SK-MEL-5 (cell line): ENCODE results near the gene ATG9A. TPM values are rescaled to one million over a fixed set of nuclear protein-coding genes. Genes with fewer than 3 reads are reported as not detected.
A peak's percentile ranks its signal among the peaks of the same experiment; 100 is the strongest.

ENCODE experiments used
- DNase-seq: peaks from one replicate; pipeline ENCODE4 v3.0.0-alpha.2; 2016; ENCODE audit warnings: low read depth, low spot score
- in situ Hi-C: cut with HindIII; loops from 2 replicates; pipeline ENCODE4 v1.10.0; 2016; ENCODE audit warnings: low sequenced_read_pairs, high pct_unique_total_duplicates, low pct_unique_long_range_greater_than_20kb
- total RNA-seq: library from RNA; depleted of rRNA; stranded (reverse); fragments of >200 nt; shearing (Covaris generic); gene quantifications from 2 replicates; pipeline ENCODE4 v1.2.3, GENCODE V29; 2014

The ATG9A gene
- total RNA-seq, 1 experiment from 2014 or later: 36.7 TPM

DNA sequence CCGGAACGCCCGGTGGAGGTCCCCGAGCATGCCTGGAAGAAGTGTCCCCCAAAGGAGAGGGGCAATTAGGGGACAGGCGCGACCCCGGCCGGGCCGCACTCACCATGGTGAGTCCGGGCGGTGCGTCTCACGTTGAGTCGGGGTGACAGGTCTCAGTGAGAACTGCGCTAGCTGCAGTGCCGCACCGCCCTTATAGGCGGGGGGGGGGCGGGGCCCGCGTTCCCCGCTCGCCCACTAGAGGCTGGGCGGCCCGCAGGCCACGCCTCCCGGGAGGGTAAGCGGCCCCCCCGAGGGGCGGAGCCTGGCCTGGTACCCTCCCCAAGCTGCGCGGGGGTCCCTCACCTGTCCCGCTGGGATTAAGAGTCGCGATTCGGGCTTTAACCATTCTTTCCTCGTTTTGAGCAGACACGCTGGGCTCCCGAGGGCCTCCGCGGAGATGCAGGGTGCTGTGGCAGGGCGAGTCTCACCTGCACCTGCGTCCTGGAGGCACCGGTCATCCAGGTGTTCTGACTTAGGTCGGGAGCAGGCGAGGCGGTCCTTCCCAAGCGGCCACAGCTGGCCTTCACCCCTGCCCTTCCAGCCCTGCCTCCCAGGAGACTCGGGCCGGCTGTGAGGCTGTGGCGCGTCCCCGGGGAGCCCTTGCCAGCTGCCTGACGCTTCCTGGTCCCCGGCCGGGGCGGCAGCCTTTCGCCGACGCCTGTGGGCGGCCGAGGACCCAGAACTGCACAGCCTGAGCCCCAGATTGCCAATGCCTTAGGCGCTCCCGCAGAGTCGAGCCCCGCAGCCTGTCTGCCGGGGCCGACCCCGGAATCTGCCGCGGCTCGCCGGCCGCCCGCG, 24.5 kb upstream of the ATG9A start, which contains the start of gene TUBA4A:
Gene TUBA4A (minus strand): TSS at position 166 of the 837 bp plus-strand sequence. CDS start 60 bp downstream, at position 106.
- in situ Hi-C loops: no loop called here
- peak; percentile 51 for DNase-seq

DNA sequence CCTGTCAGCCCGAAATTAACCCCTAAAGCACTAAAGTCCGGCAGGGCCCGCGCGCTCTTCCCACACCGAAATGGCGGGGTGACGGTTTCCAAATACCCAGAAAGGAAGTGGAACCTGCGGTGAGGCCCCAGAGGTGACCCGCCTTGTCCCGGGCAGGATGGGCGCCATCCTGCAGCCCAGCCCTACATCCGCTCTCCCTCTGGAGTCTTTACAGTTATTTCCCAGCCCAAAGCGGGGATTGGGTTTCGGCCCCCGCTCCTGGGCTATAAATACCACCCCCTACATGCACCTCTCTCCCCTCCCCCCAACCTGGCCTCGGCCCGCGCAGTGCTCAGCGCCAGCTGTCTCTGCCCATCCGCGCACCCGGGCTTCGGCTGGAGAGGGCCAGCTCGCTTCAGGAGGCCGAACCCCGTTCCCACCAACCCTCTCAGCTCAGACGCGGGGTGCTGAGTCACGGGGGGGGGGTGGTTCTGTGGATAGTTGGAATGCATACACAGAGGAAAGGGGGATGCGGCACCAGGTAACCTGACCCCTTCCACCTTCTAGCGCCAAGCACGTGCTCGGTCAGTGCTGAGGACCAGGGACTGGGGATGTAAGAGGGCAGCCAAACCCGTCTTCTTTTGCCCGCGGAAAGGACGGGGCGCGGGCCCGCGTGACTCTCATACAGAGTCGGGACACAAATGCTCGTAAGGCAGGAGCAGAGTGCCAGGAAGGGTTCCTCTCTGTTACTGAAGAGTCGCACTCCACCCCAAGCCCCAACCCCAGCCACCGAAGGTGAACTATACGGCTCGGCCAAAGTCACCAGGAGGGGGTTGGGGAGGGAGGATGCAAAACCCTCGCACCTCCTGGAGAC, 23.7 kb upstream of the ATG9A start, which contains the start of gene TUBA4B:
Gene TUBA4B (plus strand): TSS at position 344 of the 853 bp plus-strand sequence. CDS start 165 bp downstream, at position 509.
- in situ Hi-C loops: no loop called here
- no peak for DNase-seq

DNA sequence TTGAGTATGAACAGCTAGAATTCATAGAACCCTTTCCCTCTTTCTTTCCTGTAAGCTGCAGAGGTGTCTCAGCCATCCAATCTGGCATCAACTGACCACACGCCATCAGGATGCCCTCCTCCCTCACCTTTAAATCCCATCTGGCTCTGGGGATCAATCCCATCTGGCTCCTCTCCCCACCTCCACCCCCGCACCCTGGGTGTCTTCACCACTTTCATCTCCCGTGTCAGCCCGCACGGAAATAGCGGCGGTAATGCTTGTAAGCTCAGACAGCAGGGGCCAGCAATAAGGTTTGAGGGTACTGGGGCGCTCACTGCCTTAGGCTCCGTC, 23.1 kb upstream of the ATG9A start:
- in situ Hi-C loops: no loop called here
- no peak for DNase-seq

DNA sequence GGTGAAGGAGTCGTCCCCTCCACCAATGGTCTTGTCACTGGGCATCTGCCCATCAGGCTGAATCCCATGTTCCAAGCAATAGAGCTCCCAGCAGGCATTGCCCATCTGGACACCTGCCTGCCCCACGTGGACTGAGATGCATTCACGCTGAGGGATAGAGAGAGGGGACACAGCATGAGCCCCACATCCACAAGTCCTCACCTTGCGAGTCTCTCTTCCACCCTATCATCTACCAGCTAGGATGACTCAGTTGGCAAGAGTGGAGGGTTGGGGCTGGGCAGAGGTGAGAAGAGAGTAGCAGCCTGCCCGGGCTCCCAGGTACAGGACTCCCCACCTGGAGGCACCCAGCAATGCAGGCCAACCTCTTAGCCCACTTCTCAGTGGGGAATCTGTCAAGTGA, 22.6 kb upstream of the ATG9A start:
- no peak for DNase-seq

DNA sequence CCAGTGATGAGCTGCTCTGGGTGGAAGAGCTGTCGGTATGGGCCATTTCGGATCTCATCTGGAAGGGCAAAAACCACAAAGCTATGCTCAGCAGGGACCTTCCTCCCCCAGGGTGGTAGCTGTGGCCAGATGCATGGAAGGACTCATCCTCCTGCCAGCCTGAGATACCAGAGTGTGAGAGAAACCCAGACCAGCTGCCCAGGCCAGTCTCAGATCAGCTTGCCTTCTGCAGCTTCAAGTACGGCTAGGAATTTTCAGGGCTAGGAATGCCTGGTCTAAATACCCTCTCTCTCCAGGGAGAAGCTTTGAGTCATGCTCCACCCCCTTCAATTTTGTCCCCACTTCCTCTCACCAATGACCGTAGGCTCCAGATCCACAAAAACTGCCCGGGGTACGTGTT, 22.2 kb upstream of the ATG9A start:
- in situ Hi-C loops: no loop called here
- DNase-seq: no peak

More for the DNA sequence above, 22.6 kb upstream of the ATG9A start:
- in situ Hi-C loops: no loop called here

DNA sequence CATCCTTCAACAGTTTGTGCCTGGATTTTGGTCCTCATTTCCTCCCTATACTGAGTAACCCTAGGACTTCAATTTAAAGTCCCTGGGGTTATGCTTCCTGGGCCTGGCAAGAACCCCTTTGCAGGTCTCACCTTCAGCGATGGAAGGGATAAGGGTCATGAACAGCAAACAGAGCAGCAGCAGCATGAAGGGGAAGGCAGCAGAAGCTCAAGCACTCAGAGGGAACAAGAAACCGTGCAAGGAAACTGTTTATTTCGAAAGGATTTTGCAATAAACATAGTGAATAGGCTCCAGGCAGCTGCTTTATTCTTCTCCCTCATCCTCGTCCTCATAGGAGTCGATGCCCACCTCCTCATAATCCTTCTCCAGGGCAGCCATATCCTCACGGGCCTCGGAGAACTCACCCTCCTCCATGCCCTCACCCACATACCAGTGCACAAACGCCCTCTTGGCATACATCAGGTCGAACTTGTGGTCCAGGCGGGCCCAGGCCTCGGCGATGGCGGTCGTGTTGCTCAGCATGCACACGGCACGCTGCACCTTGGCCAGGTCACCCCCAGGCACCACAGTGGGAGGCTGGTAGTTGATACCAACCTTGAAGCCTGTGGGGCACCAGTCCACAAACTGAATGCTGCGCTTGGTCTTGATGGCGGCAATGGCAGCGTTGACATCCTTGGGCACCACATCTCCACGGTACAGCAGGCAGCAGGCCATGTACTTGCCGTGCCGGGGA, 20.8 kb upstream of the ATG9A start:
- DNase-seq: no peak
- in situ Hi-C loops: no loop called here

DNA sequence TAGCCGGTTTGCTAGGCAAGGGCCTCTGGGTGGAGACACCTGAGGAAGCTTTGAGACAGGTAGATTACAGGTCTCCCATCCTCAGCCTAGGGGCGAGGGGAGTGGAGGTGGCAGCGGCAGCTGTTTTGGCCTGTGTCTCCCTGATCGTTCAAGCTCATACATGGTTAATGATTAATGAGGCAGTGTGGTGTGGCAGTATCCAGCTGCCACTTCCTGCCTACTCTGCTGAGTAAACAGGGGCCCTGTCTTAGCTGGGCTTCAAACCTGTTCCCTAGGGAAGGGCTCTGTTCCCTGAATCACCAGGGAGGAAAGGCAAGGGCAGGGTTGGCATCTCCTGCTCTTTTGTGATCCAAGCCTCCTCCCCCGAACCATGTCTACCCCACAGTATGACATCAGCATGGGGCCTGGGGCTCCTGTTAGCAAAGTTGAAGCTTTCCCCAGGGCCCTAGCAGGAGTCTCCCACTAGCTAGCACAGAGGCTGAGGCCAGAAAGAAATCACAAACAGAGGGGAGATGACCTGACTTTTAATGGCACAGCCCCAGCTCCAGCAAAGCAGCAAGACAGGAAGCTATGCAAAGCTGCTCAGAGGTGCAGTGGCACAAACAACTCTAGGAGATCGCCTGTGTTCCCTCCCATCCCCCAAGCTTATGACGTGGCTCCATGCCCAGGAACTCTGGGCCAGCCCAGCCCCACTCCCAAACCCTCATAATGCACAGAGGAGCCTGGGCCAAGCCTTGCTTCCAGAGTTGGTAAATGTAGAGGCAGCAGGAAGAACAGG, 20.0 kb upstream of the ATG9A start:
- peak; percentile 49 for DNase-seq
- in situ Hi-C loops: no loop called here

DNA sequence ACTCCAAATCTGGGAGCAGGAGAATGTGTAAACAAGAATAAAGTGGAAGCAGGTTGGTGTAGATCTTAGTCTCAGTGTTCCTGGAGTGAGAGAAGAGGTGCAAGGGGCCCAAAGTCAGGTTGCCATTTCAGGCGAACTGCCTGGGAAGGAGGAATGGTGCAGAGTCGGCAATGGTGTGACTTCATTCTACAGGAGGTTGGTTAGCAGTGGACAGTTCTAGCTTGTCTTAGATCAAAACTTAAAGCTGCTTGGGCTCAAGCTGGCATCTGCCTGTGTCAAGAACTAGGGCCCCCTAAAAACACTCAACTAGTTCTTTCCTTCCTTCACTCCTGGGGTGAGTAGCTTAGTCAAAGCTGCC, 19.4 kb upstream of the ATG9A start:
- DNase-seq: no peak
- in situ Hi-C loops: no loop called here

DNA sequence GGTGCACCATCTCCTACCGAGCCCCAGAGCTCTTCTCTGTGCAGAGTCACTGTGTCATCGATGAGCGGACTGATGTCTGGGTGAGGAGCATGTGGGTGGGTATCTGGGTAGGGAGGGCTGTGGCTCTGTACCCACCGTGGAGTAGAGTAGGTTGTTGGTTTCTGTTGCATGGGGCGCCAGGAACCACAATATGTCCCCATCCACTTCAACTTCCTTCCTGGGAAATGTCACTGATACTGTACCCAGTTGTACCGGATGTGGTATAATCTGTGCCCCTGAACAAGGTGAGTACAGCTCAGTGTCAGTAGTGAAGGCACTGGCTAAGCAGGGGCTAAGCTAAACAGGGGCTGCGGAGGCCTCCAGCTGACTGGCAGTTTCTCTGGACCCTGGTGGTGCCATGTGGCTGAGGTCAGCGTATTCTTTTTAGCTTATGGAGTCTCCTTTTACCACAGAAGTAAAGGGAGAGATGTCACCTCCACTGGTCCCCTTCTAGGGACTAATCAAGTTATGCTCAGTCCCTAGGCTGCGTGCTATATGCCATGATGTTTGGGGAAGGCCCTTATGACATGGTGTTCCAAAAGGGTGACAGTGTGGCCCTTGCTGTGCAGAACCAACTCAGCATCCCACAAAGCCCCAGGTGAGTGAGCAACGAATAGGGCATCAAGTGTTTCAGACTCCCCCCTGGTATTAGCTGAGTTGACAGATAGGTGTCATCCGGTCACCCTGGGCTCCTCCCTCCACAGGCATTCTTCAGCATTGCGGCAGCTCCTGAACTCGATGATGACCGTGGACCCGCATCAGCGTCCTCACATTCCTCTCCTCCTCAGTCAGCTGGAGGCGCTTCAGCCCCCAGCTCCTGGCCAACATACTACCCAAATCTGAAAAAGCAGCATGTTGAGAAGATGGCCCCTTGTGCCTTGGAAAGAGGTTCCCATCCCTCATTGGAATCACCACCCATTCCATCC, 18.5 kb upstream of the ATG9A start:
- in situ Hi-C loops: no loop called here

DNA sequence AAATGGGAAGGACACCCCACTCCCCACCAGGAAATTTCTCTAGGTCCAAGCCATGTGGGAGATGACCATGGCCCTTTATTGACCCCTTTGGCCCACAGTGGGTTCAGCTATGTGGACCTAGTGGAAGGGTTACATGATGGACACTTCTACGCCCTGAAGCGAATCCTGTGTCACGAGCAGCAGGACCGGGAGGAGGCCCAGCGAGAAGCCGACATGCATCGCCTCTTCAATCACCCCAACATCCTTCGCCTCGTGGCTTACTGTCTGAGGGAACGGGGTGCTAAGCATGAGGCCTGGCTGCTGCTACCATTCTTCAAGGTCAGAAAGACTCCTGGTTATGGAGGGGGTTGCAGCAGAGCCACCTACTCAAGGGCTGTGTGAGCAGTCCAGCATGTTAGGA, 17.1 kb upstream of the ATG9A start:
- DNase-seq: no peak
- in situ Hi-C loops: no loop called here

More for the DNA sequence above, 18.5 kb upstream of the ATG9A start:
- no peak for DNase-seq

DNA sequence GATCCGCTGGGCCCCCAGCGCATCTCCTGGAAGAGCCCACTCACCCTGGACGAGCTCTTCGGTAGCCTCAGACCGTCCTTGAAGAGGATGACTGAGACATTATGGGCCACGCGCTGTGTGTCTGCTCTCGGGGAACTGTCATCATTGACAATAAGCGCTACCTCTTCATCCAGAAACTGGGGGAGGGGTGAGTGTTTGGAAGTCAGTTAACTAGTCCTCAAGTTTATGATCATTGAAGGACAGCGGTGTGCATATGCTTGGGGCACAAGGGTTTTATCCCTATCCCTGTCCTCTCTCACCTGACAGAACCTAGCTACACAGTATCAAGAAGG, 16.4 kb upstream of the ATG9A start:
- in situ Hi-C loops: no loop called here
- no peak for DNase-seq

DNA sequence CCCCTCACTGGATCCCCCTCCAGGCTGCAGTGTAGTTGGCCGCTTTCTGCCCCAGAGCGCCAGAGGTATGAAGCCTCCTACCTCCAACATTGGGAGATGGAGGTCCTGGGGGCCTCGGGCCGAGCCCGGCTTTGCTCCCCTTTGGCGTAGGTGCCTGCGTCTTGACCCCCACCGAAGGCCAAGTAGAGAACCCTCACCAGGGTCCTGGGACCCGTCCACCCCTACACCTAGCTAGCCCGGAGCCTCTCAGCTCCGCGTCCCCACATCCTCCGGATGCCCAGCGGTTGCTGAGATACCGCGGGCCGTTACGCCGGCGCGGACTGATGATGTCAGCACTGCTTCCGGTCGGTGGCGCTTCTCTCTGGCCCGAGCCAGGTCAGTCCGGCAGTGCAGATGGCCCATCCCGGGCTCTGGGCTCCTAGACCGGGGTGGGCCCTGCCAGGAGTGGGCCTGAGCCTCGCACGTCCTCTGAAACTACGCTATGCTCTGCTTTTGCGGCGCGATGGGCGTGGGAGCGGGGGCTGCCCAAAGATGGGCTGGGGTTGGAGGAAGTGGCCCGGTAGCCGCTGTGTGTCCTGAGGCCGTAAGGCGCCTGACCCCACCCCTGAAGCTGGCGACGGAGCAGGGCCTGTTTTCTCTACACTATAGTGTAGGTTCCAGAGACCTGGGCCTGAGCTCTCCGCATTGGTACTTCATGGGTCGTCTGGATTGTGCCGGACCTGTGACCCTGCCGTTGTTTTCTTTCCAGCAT, 15.9 kb upstream of the ATG9A start, which contains the start of the genes GLB1L and STK16:
Gene GLB1L (minus strand): TSS at position 297 of the 751 bp plus-strand sequence. CDS start 1,871 bp downstream, outside the sequence.
Gene STK16 (plus strand): TSS at position 332 of the 751 bp plus-strand sequence. CDS start 521 bp downstream, outside the sequence.
- peak; percentile 89 for DNase-seq
- in situ Hi-C loops: no loop called here

DNA sequence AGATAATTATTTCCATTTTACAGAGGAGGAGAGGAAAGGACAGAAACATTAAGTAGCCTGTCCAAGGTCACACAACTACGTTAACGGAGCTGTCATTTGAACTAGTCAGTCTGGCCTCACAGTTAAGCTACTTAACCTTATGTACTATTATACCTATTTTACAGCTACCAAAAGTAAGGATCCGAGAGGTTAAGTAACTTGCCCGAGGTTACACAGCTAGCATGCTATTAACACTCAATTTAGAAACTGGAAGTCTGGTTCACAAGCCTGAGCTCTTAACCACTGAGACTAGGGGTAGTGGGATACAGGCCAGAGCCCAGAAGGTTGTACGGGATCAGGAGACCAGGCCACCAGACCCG, 15.3 kb upstream of the ATG9A start:
- in situ Hi-C loops: no loop called here
- no peak for DNase-seq

DNA sequence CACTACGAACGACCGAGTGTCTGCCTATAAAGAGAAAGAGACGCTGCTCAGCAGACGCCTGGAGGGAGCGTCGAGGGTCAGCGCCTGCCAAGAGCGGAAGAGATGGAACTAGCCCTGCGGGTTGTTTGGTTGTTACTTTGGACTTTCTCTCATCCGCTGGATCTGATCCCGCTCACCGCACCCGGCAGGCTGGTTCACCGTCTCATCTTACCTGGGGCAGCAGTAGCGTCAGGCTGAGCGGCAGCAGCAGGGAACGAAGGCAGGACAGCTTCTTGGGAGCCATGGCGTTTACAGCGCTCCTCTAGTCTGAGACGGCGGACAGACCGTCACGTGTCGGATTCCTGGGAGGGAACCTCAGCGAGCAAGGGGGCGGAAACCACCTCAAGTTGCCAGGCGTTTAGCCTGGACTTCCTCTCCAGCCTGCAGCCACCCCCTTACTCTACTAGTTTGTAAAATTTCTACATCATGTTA, 13.9 kb upstream of the ATG9A start:
- DNase-seq: no peak
- in situ Hi-C loops: no loop called here

DNA sequence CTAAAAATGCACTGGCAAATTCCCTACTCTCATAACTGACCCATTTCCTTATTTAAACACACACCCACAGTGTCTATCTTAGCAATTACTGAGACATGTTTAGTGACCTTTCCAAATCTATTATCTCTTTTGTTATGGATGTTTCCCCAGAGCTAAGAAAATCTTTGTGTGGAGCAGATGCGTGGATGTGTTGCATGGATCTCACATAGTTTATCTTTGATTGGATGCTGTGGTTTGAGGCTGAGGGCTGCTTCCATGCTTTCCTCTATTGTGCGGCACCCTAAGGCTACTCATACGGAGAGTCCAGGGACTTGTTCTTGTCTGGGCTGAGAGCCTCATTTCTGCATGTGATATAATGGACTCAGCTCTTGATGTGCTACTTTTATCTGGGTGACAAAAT, 4.9 kb upstream of the ATG9A start:
- in situ Hi-C loops: no loop called here
- DNase-seq: no peak
